OCI-LY3 (cell line): ENCODE data around the gene KCNH5.

Experiments
- CTCF ChIP-seq: fragments of 200-600, 300-600 bp; sonication (generic); IDR thresholded peaks from 2 replicates; pipeline ENCODE4 v1.5.1; 2014; ENCODE audit warnings: antibody characterized with exemption, low read length, low read depth
- EZH2phosphoT487 ChIP-seq: fragments of 200-600 bp; shearing (Covaris generic); IDR thresholded peaks from 2 replicates; pipeline ENCODE4 v1.6.1; 2018; ENCODE audit warnings: antibody characterized with exemption, mixed run types, low read depth

- TF ChIP-seq CTCF, result no peak
- no peak for TF ChIP-seq EZH2phosphoT487
Observed at GRCh38 chr14:63014621-63015020, 30.6 kb downstream of the KCNH5 start.
